Thoracic aorta (tissue), 2 donors: ENCODE results near the gene MAG. TPM values are rescaled to one million over a fixed set of nuclear protein-coding genes. Genes with fewer than 3 reads are reported as not detected.

Experiments used
- ATAC-seq: fragments of 150-250 bp; one replicate; pipeline ENCODE4 v1.8.0; 2017; ENCODE audit warnings: low read depth; ENCODE audit not compliant: insufficient number of reproducible peaks, low FRiP score
- DNase-seq: peaks from one replicate; pipeline ENCODE4 v3.0.0-alpha.2; 2020; ENCODE audit warnings: low spot score
- H3K27ac ChIP-seq, 2 donors: fragments of 200-600 bp; sonication (generic); 1 replicate in 1 of 2; 2 replicates in 1 of 2; pipeline ENCODE4 v1.5.1; 2016; ENCODE audit warnings: mild to moderate bottlenecking in 2 of 2, moderate library complexity in 2 of 2
- H3K27me3 ChIP-seq: fragments of 200-600 bp; sonication (generic); replicated peaks from 2 replicates; pipeline ENCODE4 v1.6.0; 2016; ENCODE audit warnings: mild to moderate bottlenecking; ENCODE audit not compliant: insufficient read depth
- H3K36me3 ChIP-seq: fragments of 200-600 bp; sonication (generic); one replicate; pipeline ENCODE4 v1.5.1; 2016
- H3K4me1 ChIP-seq, 2 donors: fragments of 200-600 bp; sonication (generic); 1 replicate in 1 of 2; 2 replicates in 1 of 2; pipeline versions ENCODE4 v1.5.1 to v1.6.0; 2016; ENCODE audit warnings: low read depth in 2 of 2, mild to moderate bottlenecking in 1 of 2; ENCODE audit not compliant: control insufficient read depth in 1 of 2
- H3K4me3 ChIP-seq: fragments of 200-600 bp; sonication (generic); 2 replicates; pipeline ENCODE4 v1.5.1; 2016; ENCODE audit warnings: mild to moderate bottlenecking
- H3K9me3 ChIP-seq: fragments of 200-600 bp; sonication (generic); 2 replicates; pipeline ENCODE4 v1.5.1; 2016
- CTCF ChIP-seq: fragments of 200-600 bp; sonication (generic); IDR thresholded peaks from one replicate; pipeline ENCODE4 v1.5.1; 2019; ENCODE audit warnings: antibody characterized with exemption
- total RNA-seq, 2 donors: library from RNA; depleted of rRNA; stranded (reverse); fragments of >200 nt; gene quantifications; one replicate each; pipeline versions ENCODE4 v1.1.0 to v1.2.3, GENCODE V29; 2016

MAG gene
- total RNA-seq, 2 donors from 2014 or later = 2.8 TPM; not detected in 1

GRCh38 chr19:35295792-35296462 lies 4.0 kb downstream of the MAG start:
- H3K4me1 ChIP-seq = no peaks in the 10 kb centered on the region
- H3K9me3 ChIP-seq = no peaks in the 10 kb centered on the region
- H3K27me3 ChIP-seq = no peaks in the 10 kb centered on the region

GRCh38 chr19:35296644-35297514 lies 4.9 kb downstream of the MAG start:
- no peak for ATAC-seq
- no peak for TF ChIP-seq CTCF
- no peak overlapping the region for H3K27ac ChIP-seq
- no peaks in the 10 kb centered on the region for H3K9me3 ChIP-seq
- H3K27me3 ChIP-seq = no peaks in the 10 kb centered on the region
- H3K4me3 ChIP-seq = no peak overlapping the region
- H3K36me3 ChIP-seq = no peaks in the 10 kb centered on the region
- DNase-seq = no peak
- no peaks in the 10 kb centered on the region for H3K4me1 ChIP-seq

More at GRCh38 chr19:35295792-35296462, 4.0 kb downstream of the MAG start:
- Histone ChIP-seq H3K4me3 (no peak overlapping the region), H3K27ac (no peak overlapping the region), H3K36me3 (no peaks in the 10 kb centered on the region)
- no peak for TF ChIP-seq CTCF
- no peak for ATAC-seq
- DNase-seq = no peak

- TF ChIP-seq CTCF = no peak
- H3K27ac ChIP-seq = no peak overlapping the region
- ATAC-seq (no peak), DNase-seq (no peak)
- no peak overlapping the region for H3K4me3 ChIP-seq
- H3K27me3 ChIP-seq = no peaks in the 10 kb centered on the region
- H3K9me3 ChIP-seq = no peaks in the 10 kb centered on the region
- no peaks in the 10 kb centered on the region for H3K36me3 ChIP-seq
- no peaks in the 10 kb centered on the region for H3K4me1 ChIP-seq
Measured at GRCh38 chr19:35297515-35297848, 5.5 kb downstream of the MAG start.

GRCh38 chr19:35297922-35298321 lies 6.0 kb downstream of the MAG start:
- no peaks in the 10 kb centered on the region for H3K4me1 ChIP-seq
- ATAC-seq = no peak
- H3K36me3 ChIP-seq = no peaks in the 10 kb centered on the region
- DNase-seq = no peak
- no peaks in the 10 kb centered on the region for H3K9me3 ChIP-seq
- no peak overlapping the region for H3K4me3 ChIP-seq
- H3K27ac ChIP-seq = no peak overlapping the region
- no peak for TF ChIP-seq CTCF
- no peaks in the 10 kb centered on the region for H3K27me3 ChIP-seq

- Histone ChIP-seq H3K27me3 (no peaks in the 10 kb centered on the region), H3K4me1 (no peaks in the 10 kb centered on the region), H3K9me3 (no peaks in the 10 kb centered on the region), H3K36me3 (no peaks in the 10 kb centered on the region), H3K4me3 (no peak overlapping the region), H3K27ac (no peak overlapping the region)
- TF ChIP-seq CTCF = no peak
- DNase-seq (no peak), ATAC-seq (no peak)
Measured at GRCh38 chr19:35298561-35298972, 6.6 kb downstream of the MAG start.
